COR-L47 (cell line): ENCODE data around the gene AMPD2.
"Not testable (repeated sequence)": the region's sequence is repeated elsewhere in the genome, so short reads cannot be mapped to it uniquely, and the experiment has no call there.

Experiments
- DNase-seq: peaks from one replicate; lab custom pipeline; 2025; lab: John Stamatoyannopoulos, UW

The AMPD2 gene

DNA sequence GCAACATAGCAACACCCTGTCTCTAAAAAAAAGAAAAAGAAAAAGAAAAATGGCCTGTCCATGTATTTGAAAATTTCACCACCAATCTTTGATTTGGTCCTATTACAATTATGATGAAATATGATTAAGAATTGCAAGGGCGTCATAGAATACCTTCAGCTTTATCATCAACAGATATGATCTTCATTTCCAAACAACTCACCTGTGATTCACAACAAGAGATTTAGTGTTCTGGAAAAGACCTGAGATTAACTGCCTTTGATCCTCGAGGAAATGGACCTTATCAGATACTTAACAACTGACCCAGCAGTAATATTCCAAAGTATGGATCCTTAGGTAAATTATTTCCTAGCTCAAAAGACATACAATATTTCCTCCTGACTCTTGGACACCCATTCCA lies 32.8 kb downstream of the AMPD2 start:
- DNase-seq, result no peak

DNA sequence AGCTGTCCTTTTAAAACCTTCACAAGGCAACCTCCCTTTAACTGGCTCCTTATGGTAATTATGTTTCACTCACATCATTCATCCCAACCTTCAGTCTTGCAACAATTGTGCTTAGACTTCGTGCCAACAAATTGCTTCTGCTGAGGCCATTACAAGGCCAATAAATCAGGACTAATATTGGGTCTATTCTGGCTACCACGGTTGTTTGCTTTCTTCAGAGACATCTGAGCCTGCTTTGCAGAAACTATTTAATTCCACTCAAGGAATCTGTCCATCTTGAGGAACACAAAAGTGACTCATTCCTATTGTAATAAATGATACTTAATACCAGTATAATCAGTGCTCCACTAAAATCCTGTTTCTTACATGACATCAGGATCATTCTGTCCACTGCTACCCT lies 33.7 kb downstream of the AMPD2 start:
- DNase-seq, result no peak

DNA sequence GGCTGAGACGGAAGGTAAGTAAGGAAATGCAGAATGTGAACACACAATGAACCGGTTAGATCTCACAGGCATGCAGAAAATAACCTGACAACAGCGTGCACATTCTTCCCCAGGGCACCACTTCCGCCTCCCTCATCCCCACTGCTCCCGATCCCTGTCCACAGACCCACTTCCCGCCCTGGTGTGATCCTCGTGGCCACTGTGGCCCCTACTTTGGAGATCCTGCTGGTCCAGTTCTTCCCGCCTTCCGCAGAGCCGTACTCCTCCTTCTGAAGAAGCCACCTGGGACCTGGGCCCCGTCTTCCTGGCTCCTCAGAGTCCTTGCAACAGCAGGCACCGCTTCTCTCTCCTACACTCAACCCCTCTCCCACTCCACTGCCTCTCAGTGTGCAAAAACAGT lies 34.9 kb downstream of the AMPD2 start:
- no peak for DNase-seq

DNA sequence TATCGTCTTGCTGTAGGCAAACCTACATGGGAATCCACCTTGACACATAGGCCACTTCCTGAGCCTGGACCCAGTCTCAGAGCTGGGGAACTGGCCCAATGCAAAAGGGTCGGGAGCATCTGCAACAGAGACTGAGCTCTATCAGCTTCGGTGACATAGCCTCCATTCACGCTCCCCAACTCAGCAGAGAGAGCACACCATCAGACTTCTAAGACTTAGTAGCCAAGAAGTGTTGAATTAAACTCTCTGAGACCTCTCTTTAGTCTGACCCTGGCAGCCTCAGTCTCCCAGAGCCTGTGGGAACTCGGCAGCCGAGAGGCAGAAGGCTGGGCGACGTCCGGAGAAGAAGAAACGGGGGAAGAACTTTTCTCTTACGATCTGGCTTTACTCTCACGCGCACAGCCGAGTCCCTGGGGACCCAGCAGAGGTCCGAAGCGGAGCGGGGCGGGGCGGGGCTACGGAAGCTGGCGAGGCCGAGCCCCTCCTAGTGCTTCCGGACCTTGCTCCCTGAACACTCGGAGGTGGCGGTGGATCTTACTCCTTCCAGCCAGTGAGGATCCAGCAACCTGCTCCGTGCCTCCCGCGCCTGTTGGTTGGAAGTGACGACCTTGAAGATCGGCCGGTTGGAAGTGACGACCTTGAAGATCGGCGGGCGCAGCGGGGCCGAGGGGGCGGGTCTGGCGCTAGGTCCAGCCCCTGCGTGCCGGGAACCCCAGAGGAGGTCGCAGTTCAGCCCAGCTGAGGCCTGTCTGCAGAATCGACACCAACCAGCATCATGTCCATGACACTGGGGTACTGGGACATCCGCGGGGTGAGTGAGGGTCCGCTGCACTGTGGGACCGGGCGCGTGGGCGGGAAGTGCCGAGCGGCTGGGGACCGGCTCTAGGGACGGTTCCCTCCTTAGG lies 36.2 kb downstream of the AMPD2 start, which contains the start of gene GSTM4:
TSS of gene GSTM4 (plus strand) at position 485 of the 905 bp plus-strand sequence. CDS start at position 776, 291 bp downstream.
- peak; percentile 30 for DNase-seq

DNA sequence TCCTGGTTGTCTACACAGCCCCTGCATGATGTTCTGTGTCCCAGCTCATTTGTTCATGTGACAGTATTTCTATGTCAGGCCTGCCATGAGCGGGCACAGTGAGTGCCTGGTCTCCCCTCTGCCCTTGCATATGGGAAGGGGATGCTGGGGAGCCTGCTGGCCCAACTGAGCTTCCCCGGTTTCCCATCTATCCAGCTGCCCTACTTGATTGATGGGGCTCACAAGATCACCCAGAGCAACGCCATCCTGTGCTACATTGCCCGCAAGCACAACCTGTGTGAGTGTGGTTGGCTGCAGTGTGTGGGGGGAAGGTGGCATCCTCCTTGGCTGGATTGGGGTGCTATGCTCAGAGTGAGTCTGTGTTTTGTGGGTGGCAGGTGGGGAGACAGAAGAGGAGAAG lies 37.8 kb downstream of the AMPD2 start:
- no peak for DNase-seq

DNA sequence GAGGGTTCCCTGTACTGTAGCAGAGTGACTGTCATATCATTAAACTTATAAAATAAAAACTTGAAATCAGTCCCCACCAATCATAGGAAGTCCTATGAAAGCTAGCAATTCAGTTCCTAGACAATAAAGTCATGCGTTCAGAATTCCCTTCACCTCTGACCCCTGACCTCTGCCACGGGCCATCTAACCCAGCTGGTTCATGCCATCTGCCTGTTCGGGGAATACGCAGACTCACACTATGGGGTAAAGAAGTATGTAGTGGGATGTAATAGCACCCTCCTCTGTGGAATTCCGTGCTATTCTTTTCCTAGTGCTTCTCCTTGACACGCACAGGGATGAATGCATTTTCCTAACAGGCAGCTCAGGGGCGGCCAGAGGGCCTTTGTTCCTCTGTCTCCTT lies 38.3 kb downstream of the AMPD2 start:
- no peak for DNase-seq

DNA sequence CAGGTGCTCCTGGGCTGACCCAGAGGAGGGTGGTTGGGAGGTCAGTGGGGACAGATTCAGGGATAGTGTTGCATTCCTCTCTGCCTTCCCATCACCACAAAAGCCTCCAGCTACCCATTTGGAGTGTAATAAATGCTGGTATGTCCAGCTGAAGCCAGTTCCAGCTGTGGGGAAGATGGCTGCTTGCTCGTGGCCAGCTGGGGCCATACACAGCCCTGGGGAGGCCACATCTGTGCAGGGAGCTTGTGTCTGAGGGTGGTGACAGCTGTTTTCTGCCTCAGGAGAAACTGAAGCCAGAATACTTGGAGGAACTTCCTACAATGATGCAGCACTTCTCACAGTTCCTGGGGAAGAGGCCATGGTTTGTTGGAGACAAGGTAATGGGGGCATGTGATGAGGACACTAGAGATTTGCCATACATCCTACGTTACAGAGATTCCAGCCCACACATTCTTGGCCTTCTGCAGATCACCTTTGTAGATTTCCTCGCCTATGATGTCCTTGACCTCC lies 39.0 kb downstream of the AMPD2 start:
- no peak for DNase-seq

DNA sequence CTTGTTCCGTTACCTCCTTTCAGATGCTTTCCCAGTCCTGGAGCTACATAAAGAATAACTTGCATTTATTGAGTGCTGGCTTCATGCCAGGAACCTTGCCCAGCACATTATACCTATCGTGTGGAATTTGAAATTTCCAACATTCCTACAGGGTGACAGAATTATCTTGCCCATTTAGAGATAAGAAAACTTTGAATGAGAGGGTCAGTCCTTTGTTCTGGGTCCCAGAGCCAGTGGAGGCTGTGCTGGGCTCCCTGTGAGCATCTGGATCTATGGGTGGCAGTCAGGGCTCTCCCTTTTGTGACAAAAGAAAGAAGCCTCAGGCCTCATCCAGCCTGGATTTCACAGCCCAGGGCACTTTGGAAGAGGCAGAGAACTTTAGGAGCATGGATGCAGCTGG lies 39.5 kb downstream of the AMPD2 start:
- DNase-seq, result no peak

DNA sequence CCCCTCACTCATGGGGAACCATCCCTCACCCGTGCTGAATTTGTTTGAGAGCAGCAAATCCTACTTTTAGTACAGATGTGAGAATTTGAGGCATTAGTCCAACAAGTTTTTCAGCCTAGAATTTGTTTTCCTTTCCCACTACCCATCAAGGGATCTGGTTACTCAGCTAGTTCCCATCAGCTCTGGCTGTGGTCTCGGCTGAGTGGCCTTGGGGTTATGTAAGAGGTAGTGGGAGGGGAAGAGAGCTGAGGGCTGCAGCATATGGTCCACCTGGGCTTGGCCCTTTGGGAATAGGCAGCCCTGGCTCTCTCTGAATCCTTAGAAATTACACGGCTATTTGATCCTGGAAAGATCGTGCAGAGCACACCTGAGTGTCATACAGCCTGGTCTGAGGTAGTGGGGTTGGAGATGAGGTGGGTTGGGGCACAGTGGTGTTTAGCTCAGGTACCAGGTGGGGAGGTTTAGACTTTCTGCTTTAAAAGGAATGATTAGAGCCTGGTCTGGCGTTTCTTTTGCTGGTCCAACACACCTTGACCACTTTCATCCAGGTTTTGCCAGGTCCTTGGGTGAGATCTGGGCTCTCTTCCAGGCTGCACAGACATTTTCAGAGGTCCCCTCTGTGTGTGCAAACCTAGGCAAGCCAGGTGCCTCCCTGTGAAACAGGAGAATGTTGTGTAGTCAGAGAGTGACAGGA lies 40.5 kb downstream of the AMPD2 start:
- no peak for DNase-seq

DNA sequence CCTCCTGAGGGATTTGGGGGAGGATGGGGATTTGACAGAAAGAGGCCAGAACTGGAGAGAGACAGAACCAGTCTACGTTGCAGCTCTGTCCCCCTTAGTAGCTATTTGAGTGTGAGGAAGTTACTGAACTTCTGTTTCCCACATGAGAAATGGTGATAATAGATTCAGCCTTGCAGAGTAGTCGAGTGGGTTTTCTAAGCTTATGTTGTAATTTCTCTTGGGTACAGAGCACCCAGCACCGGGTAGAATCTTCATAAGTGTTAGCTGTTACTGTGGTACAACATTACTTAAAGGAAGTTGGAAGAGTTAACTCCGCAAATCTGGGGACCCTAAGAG lies 41.0 kb downstream of the AMPD2 start:
- DNase-seq, result not testable (repeated sequence)

DNA sequence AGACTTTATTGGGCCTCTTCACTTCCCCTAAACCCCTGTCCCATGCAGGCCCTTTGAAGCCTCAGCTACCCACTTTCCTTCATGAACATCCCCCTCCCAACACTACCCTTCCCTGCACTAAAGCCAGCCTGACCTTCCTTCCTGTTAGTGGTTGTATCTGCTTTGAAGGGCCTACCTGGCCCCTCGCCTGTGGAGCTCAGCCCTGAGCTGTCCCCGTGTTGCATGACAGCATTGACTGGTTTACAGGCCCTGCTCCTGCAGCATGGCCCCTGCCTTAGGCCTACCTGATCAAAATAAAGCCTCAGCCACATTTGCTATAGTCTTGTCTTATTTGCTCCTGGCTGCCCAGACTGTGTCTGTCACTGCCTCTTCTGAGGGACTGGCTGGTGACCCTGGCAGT lies 41.8 kb downstream of the AMPD2 start:
- no peak for DNase-seq

DNA sequence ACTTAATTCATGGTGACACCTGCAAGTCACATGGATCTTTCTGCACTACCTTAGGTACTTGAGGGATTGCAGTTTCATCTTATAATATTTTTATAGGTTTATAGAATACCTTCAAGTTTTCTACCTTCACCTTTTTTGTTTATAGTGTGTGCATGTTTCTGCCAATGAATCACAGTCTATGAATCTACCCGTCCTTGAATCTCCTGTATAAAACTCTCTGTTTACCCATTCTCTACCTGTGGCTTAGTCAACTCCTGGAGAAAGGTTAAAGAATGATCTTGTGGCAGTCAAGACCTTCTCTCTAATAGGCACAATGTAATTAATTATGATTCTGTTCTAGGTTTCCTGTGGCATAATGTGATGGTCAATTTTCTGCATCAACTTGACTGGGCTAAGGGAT lies 45.0 kb downstream of the AMPD2 start:
- no peak for DNase-seq

DNA sequence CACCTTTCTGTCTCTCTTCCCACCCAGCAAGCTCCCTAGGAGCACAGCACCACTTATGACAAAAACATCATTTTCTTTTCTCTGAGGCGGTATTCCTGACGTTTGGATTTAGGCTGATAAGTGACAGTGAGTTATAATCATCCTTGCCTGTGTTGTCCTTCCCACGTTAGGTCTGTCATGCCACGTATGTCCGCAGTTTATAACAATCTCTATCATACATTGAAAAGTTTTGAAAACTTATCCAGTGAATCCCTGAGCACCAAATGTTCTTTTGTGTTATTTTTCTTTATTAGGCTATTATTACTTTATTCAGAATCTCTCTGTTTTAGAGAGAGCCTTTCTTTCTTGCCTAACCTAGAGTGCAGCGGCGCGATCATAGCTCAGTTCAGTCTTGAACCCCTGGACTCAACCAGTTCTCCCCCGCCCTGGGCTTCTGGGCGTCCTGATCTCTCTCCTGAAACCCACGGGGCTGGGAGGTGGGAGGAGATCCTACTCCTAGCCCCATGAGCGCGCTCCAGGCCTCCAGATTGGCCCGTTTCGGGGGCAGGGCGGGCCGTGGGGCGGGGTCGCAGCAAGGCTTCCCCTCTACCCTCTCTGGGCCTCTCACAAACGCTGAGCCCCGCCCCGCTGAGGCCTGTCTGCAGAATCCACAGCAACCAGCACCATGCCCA lies 48.0 kb downstream of the AMPD2 start, which contains the start of gene GSTM2:
TSS of gene GSTM2 (plus strand) at position 606 of the 671 bp plus-strand sequence. CDS start at position 665, 59 bp downstream.
- no peak for DNase-seq

DNA sequence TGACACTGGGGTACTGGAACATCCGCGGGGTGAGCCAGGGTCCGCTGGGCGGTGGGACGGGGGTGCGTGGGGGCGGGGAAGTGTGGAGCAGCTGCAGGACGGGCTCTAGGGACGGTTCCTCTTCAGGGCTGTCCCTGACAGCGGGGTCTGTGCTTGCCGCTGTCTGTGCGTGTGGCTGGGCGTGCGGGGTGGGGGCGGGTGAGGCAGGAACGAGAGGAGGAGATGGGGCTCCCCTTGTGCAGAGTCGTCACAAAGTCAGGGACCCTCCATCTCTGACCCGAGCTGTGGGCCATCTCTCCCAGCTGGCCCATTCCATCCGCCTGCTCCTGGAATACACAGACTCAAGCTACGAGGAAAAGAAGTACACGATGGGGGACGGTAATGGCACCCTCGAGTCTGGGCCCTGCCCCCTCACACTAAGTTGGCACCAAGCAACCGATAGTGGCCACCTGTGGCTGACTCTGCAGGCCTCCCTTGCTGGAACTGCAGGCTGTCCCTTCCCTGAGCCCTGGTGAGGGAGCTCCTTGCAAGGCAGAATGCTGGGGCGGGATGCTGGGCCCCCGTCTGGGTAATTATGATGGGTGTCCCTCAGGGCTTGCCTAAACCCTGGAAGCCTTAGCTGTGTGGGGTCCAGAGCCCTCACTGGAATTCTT lies 48.6 kb downstream of the AMPD2 start:
- DNase-seq, result no peak

DNA sequence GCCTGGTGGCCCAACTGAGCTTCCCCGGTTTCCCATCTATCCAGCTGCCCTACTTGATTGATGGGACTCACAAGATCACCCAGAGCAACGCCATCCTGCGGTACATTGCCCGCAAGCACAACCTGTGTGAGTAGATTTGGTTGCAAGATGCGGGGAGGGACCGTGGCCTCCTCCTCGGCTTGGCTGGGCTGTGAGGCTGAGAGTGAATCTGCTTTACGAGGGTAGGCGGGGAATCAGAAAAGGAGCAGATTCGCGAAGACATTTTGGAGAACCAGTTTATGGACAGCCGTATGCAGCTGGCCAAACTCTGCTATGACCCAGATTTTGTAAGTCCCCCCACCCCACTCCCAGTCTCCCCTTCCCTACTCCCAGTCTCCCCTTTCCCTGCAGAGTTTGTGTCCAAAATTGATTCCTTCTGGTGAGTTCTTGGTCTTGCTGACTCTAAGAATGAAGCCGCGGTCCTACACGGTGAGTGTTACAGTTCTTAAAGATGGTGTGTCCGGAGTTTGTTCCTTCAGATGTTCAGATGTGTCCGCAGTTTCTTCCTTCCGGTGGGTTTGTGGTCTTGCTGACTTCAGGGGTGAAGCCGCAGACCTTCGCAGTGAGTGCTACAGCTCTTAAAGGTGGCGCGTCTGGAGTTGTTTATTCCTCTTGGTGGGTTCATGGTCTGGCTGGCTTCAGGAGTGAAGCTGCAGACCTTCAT lies 49.8 kb downstream of the AMPD2 start:
- DNase-seq, result no peak

DNA sequence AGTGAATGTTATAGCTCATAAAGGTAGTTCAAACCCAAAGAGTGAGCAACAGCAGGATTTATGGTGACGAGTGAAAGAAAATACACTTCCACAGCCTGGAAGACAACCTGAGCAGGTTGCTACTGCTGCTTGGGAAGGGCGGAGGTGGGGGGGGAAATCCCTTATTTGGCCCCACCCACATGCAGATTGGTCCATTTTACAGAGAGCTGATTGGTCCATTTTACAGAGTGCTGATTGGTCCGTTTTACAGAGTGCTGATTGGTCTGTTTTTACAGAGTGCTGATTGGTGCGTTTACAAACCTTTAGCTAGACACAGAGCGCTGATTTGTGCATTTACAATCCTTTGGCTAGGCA lies 50.3 kb downstream of the AMPD2 start:
- DNase-seq, result not testable (repeated sequence)

DNA sequence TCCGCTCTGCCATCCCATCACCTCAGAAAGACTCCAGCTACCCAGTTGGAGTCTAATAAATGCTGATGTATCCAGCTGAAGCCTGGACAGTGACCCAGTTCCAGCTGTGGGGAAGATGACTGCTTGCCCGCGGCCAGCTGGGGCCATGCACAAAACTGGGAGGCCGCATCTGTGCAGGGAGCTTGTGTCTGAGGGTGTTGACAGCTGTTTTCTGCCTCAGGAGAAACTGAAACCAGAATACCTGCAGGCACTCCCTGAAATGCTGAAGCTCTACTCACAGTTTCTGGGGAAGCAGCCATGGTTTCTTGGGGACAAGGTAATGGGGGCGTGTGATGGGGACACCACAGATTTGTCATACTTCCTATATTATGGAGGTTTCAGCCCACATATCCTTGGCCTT lies 51.4 kb downstream of the AMPD2 start:
- no peak for DNase-seq

DNA sequence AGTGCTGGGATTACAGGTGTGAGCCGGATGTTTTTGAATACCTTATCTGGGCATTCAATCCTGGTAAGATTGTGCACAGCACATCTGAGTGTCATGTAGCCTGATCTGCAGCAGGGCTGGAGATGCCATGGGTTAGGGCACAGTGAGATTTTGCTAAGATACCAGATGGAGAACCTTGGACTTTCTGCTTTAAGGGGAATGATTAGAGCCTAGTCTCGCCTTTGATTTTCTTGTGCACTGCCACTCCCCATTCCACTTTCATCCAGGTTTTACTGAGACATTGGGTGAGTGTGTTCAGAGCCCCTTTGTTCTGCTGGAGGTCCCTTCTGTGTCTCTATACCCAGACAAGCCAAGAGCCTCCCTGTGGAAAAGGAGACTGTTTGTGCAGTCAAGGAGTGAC lies 54.2 kb downstream of the AMPD2 start:
- not testable (repeated sequence) for DNase-seq

DNA sequence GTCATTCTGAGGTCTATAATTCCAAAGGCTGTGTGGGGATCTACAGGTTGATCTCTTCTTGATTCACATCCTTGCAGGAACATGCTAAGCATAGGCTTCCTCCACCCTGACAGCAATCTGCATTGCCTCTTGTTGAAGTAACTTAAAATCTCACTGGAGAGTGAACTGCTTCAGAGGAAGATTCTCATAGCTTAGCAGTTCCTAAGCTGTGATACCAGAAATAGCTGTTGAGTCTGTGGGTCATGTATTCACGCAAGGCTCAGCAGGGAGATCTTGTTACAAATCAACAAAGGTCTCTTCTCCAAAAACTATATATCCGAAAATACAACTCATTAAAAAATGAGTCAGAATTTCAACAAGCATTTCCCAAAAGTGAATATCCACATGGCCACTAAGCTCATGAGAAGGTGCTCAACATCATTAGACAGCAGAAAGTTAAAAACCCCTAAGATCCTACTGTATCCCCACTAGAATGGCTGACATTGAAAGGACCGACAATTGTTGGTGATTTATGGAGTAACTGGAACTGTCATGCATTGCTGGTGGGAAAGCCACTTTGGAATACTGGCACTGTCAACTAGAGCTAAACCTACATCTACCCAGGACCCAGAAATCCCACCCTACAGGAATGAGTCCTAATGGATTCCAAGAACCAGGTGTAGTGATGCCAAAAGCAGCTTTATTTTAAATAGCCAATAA lies 57.2 kb downstream of the AMPD2 start:
- not testable (repeated sequence) for DNase-seq

DNA sequence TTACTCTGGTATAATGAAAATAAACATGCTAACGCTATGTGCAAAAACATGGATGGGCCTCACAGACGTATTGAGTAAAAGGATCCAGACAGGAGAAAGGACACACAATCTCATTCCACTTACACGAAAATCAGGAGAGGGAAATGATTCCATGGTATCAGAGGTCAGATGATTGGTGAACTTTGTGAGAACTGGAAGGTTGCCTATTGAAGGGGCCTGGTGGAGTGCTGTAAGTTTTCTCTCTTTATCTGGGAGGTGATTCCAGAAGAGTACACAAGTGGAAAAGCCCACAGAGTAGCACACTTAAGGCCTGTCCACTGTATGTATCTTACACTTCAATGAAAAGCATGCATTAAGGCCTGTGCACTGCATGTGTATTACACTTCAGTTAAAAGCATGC lies 57.8 kb downstream of the AMPD2 start:
- DNase-seq, result no peak

DNA sequence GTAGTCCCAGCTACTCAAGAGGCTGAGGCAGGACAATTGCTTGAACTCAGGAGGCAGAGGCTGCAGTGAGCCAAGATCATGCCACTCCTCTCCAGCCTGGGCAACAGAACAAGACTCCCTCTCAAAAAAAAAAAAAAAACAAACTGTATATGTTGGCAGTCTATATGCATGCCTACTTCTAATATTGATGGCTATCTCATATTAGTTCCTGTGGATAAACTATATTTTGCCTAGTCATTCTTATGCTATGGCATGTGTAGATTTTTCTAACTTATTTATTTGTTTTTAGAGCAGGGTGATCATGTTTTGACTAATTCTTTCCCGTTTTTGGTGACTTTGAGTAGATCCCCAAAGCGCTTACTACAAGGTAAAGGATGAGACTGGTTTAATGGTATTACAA lies 59.0 kb downstream of the AMPD2 start:
- not testable (repeated sequence) for DNase-seq
